Measurements from ENCODE around the gene GLI1. TPM values are rescaled to one million over a fixed set of nuclear protein-coding genes. Genes with fewer than 3 reads are reported as not detected.

GLI1 gene
- polyA plus RNA-seq, 2 of the 4 experiments (the other 2 are of a cell fraction), result 13.1 to 27.3 TPM

DNA sequence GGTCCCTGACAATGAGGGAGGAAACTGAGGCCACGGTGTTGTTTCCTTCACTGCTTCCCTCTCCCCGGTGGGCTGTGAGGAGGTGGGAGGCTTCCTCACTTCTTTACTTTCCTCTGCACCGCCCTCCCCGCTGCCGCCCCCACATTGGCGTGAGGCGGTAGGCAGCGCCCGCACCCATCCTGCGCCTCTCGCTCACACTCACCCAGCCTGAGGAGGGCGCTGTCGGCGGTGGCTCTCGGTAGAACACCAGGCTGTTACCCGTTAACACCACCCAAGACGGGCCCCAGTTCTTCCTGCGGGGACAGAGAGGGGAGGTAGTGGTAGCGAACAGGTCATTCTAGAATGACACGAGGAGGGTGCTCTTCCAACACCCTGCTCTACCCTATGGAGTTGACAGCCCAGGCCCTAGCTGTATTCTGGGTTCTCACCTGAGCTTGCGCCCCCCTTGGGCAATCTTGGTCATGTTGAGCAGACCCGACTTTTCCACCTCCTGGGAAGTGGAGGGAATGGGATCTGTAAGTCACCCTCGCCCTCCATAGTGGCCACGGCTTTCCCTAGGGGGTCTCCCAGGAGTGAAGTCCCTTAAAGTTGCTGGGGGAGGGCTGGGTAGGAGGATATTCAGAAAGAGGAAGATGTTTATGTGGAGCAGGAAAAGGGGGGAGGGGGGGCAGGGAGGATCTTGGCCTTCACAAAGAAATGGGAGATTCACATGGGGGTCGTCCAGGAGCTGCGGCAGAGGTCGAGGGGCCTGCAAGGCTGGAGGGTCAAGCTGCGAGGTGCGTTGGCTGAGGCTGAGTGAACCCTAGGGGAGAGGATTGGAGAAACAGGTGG is 16.8 kb downstream of the GLI1 start (continued):
- TF ChIP-seq RFX5 (IDR thresholded peaks at IDR 0.05) (no peak), HOXB13 (CRISPR knock-in tag; IDR thresholded peaks at IDR 0.05; ENCODE audit: low read depth) (no peak), PHF8 (IDR thresholded peaks at IDR 0.05; ENCODE audit: borderline replicate concordance, low read depth) (no peak), JUNB (IDR thresholded peaks at IDR 0.05) (no peak), ZFP36 (IDR thresholded peaks at IDR 0.05; ENCODE audit: borderline replicate concordance, partially characterized antibody) (no peak)
- TF ChIP-seq, protein P1, sequence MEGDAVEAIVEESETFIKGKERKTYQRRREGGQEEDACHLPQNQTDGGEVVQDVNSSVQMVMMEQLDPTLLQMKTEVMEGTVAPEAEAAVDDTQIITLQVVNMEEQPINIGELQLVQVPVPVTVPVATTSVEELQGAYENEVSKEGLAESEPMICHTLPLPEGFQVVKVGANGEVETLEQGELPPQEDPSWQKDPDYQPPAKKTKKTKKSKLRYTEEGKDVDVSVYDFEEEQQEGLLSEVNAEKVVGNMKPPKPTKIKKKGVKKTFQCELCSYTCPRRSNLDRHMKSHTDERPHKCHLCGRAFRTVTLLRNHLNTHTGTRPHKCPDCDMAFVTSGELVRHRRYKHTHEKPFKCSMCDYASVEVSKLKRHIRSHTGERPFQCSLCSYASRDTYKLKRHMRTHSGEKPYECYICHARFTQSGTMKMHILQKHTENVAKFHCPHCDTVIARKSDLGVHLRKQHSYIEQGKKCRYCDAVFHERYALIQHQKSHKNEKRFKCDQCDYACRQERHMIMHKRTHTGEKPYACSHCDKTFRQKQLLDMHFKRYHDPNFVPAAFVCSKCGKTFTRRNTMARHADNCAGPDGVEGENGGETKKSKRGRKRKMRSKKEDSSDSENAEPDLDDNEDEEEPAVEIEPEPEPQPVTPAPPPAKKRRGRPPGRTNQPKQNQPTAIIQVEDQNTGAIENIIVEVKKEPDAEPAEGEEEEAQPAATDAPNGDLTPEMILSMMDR (IDR thresholded peaks at IDR 0.05), result no peak
- TF ChIP-seq, protein P2, sequence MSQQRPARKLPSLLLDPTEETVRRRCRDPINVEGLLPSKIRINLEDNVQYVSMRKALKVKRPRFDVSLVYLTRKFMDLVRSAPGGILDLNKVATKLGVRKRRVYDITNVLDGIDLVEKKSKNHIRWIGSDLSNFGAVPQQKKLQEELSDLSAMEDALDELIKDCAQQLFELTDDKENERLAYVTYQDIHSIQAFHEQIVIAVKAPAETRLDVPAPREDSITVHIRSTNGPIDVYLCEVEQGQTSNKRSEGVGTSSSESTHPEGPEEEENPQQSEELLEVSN (IDR thresholded peaks at IDR 0.05; ENCODE audit: borderline replicate concordance, low read depth), result no peak

DNA sequence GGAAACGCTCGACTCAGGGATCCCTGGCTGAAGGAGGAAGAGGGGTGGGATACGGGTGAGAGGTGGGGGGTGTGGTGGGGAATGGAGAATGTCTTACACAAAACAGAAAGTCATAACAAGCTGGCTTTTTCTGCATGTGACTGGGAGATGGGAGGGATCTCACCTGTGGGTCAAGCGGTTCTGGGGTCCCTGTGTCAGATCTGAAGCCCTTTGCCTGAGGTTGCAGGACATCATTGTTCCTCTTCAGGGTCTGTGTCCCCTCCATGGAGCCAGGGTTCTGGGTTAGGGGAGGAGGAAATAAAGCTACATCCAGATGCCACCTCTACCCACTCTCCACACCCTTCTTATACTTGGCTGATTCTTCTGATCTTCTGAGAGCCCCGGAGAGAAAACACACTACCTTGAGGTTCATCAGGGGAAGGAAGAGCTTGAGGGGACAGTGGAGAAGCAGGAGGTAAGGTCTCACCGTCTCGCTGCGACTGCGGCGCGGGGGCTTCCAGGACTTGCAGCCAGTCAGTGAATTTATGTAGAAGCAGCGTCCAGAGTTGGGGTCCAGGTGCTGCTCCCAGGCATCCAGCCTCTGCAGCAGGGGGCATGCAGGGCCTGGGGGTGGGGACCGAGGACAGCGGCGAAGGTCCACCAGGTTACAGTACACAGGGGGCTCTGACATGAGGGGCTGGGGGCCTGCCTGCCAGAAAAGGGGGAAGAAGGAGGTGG is 17.6 kb downstream of the GLI1 start:
- ATAC-seq (no peak), FAIRE-seq (no peak), DNase-seq (ENCODE audit: low read depth in 1 of 2, low spot score in 1 of 2) (no peak)
- Histone ChIP-seq H3K4me3 (no peak overlapping the region), H3K27ac (peak overlapping the region in 1 of 2 experiments; percentile 20; a peak in 3 of 6 replicates), H3K4me2 (no peak overlapping the region), H3K4me1 (peaks cover 14% of the 10 kb centered on the region; the same call in 2 of the 3 replicates), H3K9me3 (no peaks in the 10 kb centered on the region)
- ChIA-PET CTCF (interaction anchor here (1.0 to 19.9 kb wide), 4 partner anchors 9 to 24 kb away, joined by 4 to 240 read pairs (median 6); partner anchors contain the start of gene GLI1), POLR2A (no interaction called here)
- TF ChIP-seq JUNB (IDR thresholded peaks at IDR 0.05), result no peak
- TF ChIP-seq, protein P3, sequence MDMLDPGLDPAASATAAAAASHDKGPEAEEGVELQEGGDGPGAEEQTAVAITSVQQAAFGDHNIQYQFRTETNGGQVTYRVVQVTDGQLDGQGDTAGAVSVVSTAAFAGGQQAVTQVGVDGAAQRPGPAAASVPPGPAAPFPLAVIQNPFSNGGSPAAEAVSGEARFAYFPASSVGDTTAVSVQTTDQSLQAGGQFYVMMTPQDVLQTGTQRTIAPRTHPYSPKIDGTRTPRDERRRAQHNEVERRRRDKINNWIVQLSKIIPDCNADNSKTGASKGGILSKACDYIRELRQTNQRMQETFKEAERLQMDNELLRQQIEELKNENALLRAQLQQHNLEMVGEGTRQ (IDR thresholded peaks at IDR 0.05), result no peak
- TF ChIP-seq ZNF302 (CRISPR knock-in tag; IDR thresholded peaks at IDR 0.05), result no peak
- no peak for TF ChIP-seq NR3C1 (IDR thresholded peaks at IDR 0.05)
- TF ChIP-seq HEYL (CRISPR knock-in tag; IDR thresholded peaks at IDR 0.05), result no peak
- TF ChIP-seq MYC (IDR thresholded peaks at IDR 0.05; ENCODE audit: borderline replicate concordance, low read length), result no peak
- TF ChIP-seq PHF8 (IDR thresholded peaks at IDR 0.05; ENCODE audit: borderline replicate concordance, low read depth), result no peak
- TF ChIP-seq MAZ (IDR thresholded peaks at IDR 0.05; ENCODE audit: borderline replicate concordance, low read depth, low read length), result no peak
- no peak for TF ChIP-seq CEBPB (IDR thresholded peaks at IDR 0.05)
- WGBS (ENCODE audit: missing lambda C conversion rate), result 91% methylated on average over 15 of the region's 15 CpGs

DNA sequence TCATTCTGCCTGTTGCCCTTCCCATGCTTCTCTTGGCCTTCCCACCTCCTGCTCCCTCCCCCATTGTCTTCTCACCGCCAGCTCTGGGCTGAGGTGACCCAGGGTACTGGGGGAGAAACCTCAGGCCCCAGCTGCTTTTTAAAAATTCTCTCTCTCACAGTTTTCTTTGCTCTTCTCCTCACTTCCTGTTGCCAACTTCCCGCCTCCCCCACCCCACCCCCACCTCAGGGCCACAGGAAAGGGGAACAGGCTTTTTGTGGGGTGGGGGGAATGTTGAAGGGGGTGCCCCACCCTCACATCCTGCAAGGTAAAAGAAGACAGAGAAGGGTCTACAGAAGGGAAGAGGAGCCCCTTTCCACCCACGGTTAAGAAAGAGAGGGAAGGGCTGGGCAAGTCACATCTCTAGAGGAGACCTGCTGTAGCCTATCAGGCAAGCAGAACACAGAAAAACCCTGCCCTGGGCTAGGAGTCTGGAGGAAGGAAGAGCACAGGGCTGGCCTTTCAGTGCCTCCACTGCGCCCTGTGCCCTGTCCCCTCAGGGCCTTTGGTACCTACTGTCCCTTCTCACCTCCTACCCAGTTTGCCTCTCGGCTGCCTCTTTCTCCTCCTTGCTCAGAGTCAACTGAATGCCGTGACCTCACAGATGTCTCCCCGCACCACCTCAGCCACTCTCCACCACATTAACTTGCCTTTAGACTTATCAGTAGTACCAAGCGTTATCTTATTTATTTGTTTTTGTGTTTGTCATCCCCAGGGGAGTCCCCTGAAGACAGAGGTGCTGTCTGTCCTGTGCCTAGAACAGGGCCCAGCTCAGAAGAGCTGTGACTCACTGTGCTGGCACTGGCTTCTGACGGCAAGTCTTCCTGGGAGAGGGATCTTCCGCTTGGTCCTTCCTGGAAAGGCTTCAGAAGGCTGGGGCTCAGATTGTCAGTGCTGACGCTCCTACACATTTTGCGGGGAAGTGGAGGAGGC is 18.4 kb downstream of the GLI1 start:
- peak overlapping the region; percentile 7; the same call in 1 of the 3 replicates for H3K4me2 ChIP-seq
- DNase-seq (ENCODE audit: low read depth in 1 of 2, low spot score in 1 of 2) (no peak), ATAC-seq (peak; percentile 15 to 45; a peak in 3 of 6 replicates), FAIRE-seq (no peak)
- H3K9me3 ChIP-seq, result no peaks in the 10 kb centered on the region
- TF ChIP-seq FOXS1 (CRISPR knock-in tag; IDR thresholded peaks at IDR 0.05) (no peak), ZFP36 (IDR thresholded peaks at IDR 0.05; ENCODE audit: borderline replicate concordance, partially characterized antibody) (no peak), TFCP2L1 (CRISPR knock-in tag; IDR thresholded peaks at IDR 0.05) (no peak), HEYL (CRISPR knock-in tag; IDR thresholded peaks at IDR 0.05) (no peak)
- H3K27ac ChIP-seq, result peak overlapping the region in 1 of 2 experiments; percentile 20; a peak in 4 of 6 replicates
- no peak overlapping the region for H3K4me3 ChIP-seq
- ChIA-PET CTCF (interaction anchor here (1.0 to 19.9 kb wide), 5 partner anchors 8 to 143 kb away, joined by 3 to 240 read pairs (median 6); partner anchors contain the start of gene GLI1), POLR2A (no interaction called here)
- 65% methylated on average over 11 of the region's 12 CpGs for WGBS (ENCODE audit: missing lambda C conversion rate)
- H3K4me1 ChIP-seq, result peaks cover 14% of the 10 kb centered on the region; the same call in 2 of the 3 replicates
